Esophagus squamous epithelium (tissue), 4 donors: ENCODE data around the gene TC2N.

Source experiments
- POLR2A ChIP-seq, 4 donors: fragments of 450-650 bp; IDR thresholded peaks; one replicate each; pipeline ENCODE4 v1.6.1; 2017; ENCODE audit warnings: antibody characterized with exemption in 4 of 4, mild to moderate bottlenecking in 4 of 4, moderate library complexity in 3 of 4
- TF ChIP-seq, protein P1 (sequence below), 6 experiments: fragments of 450-650 bp in 4 of 6; fragments of 200-600 bp in 2 of 6; sonication (generic) in 2 of 6; IDR thresholded peaks; one replicate each; pipeline ENCODE4 v1.5.1; 2016 to 2019; ENCODE audit warnings: antibody characterized with exemption in 6 of 6, mild to moderate bottlenecking in 4 of 6, moderate library complexity in 4 of 6

DNA sequence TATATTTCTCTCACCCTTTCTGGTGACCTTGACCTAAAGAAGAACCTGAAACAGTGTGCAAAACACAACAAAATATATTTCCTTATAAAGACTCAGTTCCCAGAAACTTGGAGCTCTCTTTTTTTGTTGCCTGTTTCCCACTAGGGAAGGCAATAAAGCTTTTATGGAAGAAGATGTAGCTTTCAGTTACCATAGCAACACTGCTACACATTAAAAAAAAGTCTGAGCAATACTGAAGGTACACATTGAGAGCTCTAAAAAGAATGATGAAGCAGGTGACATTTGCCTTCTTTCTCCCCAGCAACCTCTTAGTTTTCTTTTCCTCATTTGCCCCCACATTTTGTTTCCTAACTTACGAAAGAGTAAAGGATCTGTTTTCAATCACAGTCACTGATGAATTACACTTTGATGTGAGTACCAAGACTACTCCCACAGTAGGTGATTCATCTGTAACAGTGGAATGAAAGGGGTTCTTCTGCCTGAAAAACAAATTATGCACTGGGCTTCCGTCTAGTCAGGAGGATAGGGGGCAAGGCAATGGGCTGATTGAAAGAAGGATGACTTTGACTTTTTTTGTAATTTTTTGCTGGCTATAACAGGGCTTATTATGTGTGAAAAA, 134.4 kb downstream of the TC2N start:
- TF ChIP-seq POLR2A (IDR thresholded peaks at IDR 0.05) = no peak
- TF ChIP-seq, protein P1, sequence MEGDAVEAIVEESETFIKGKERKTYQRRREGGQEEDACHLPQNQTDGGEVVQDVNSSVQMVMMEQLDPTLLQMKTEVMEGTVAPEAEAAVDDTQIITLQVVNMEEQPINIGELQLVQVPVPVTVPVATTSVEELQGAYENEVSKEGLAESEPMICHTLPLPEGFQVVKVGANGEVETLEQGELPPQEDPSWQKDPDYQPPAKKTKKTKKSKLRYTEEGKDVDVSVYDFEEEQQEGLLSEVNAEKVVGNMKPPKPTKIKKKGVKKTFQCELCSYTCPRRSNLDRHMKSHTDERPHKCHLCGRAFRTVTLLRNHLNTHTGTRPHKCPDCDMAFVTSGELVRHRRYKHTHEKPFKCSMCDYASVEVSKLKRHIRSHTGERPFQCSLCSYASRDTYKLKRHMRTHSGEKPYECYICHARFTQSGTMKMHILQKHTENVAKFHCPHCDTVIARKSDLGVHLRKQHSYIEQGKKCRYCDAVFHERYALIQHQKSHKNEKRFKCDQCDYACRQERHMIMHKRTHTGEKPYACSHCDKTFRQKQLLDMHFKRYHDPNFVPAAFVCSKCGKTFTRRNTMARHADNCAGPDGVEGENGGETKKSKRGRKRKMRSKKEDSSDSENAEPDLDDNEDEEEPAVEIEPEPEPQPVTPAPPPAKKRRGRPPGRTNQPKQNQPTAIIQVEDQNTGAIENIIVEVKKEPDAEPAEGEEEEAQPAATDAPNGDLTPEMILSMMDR (IDR thresholded peaks at IDR 0.05) = no peak
